IMR-90 (cell line): ENCODE measurements around the gene KLRB1. TPM values are rescaled to one million over a fixed set of nuclear protein-coding genes. Genes with fewer than 3 reads are reported as not detected.

ENCODE experiments used
- ATAC-seq: fragments of 200-7000 bp; cut with Tn5 transposase; 2 replicates; pipeline ENCODE4 v1.9.1; 2020; ENCODE audit warnings: low read depth, mild to moderate bottlenecking, moderate library complexity
- BruUV-seq: library from RNA; stranded (reverse); fragments of 400-500 nt; replicated peaks from 2 replicates; lab custom pipeline; 2021; lab: Mats Ljungman, UMichigan
- CTCF ChIA-PET: fragments of 300-600 bp; formaldehyde crosslinking; extraction: SDS; loops from one replicate; lab custom pipeline; 2021; ENCODE audit warnings: antibody characterized with exemption; lab: Yijun Ruan, JAX
- POLR2A ChIA-PET: fragments of 300-600 bp; sonication (Branson Sonifier 250); formaldehyde crosslinking; loops from one replicate; lab custom pipeline; 2022; ENCODE audit warnings: antibody characterized with exemption; ENCODE audit not compliant: unreplicated experiment; lab: Charles Lee
- DNase-seq: peaks from one replicate; pipeline ENCODE4 v3.0.0; 2013
- H2AFZ ChIP-seq: replicated peaks from 2 replicates; pipeline ENCODE3; 2013; ENCODE audit warnings: low read length, mild to moderate bottlenecking; ENCODE audit not compliant: poor library complexity
- H2AK5ac ChIP-seq: 2 replicates; pipeline ENCODE4 v1.6.1; 2013; ENCODE audit warnings: low read depth, low read length, inconsistent platforms
- H2AK9ac ChIP-seq: replicated peaks from 2 replicates; pipeline ENCODE3; 2013; ENCODE audit warnings: mild to moderate bottlenecking, low read depth, low read length, moderate library complexity; ENCODE audit not compliant: poor library complexity
- H2BK120ac ChIP-seq: 2 replicates; pipeline ENCODE4 v1.6.1; 2013; ENCODE audit warnings: low read depth, low read length, inconsistent platforms
- H2BK15ac ChIP-seq: 3 replicates; pipeline ENCODE4 v1.6.1; 2013; ENCODE audit warnings: low read depth, low read length, inconsistent platforms
- H2BK20ac ChIP-seq: 2 replicates; pipeline ENCODE4 v1.6.1; 2013; ENCODE audit warnings: low read depth, mild to moderate bottlenecking, inconsistent platforms, low read length, moderate library complexity
- H2BK5ac ChIP-seq: 2 replicates; pipeline ENCODE4 v1.6.1; 2013; ENCODE audit warnings: mild to moderate bottlenecking, low read depth, low read length, inconsistent platforms; ENCODE audit not compliant: poor library complexity, severe bottlenecking
- H3K14ac ChIP-seq: replicated peaks from 2 replicates; pipeline ENCODE4 v1.6.1; 2013; ENCODE audit warnings: low read depth, low read length, inconsistent platforms
- H3K18ac ChIP-seq: 2 replicates; pipeline ENCODE4 v1.6.1; 2013; ENCODE audit warnings: low read depth, low read length, control low read depth
- H3K23ac ChIP-seq: 2 replicates; pipeline ENCODE4 v1.6.1; 2013; ENCODE audit warnings: low read depth, low read length, inconsistent platforms
- H3K27ac ChIP-seq: 2 replicates; pipeline ENCODE4 v1.5.1; 2013; ENCODE audit warnings: mild to moderate bottlenecking, control low read depth, low read length; ENCODE audit not compliant: insufficient read depth
- H3K27me3 ChIP-seq: 2 replicates; pipeline ENCODE4 v1.6.1; 2013; ENCODE audit warnings: low read length; ENCODE audit not compliant: control insufficient read depth, insufficient read depth
- H3K36me3 ChIP-seq: 2 replicates; pipeline ENCODE4 v1.6.1; 2013; ENCODE audit warnings: low read length, mixed read lengths; ENCODE audit not compliant: control insufficient read depth, insufficient read depth
- H3K4ac ChIP-seq: 2 replicates; pipeline ENCODE4 v1.6.1; 2013; ENCODE audit warnings: low read depth, low read length, inconsistent platforms
- H3K4me1 ChIP-seq: 2 replicates; pipeline ENCODE4 v1.6.1; 2013; ENCODE audit warnings: low read length, mixed read lengths; ENCODE audit not compliant: control insufficient read depth, insufficient read depth
- H3K4me2 ChIP-seq: 2 replicates; pipeline ENCODE4 v1.6.1; 2013; ENCODE audit warnings: low read depth, mild to moderate bottlenecking, control low read depth, low read length, moderate library complexity
- H3K4me3 ChIP-seq: 2 replicates; pipeline ENCODE4 v1.5.1; 2013; ENCODE audit warnings: low read depth, mild to moderate bottlenecking, control low read depth, low read length, moderate library complexity; ENCODE audit not compliant: insufficient read depth
- H3K56ac ChIP-seq: 2 replicates; pipeline ENCODE4 v1.6.1; 2013; ENCODE audit warnings: low read length, inconsistent platforms; ENCODE audit not compliant: insufficient read depth; ENCODE audit errors: extremely low read depth
- H3K79me1 ChIP-seq, 2 experiments: 2 replicates each; pipeline ENCODE4 v1.6.1; 2013; ENCODE audit warnings: low read length in 2 of 2, inconsistent platforms in 1 of 2, low read depth in 1 of 2
- H3K9ac ChIP-seq: 2 replicates; pipeline ENCODE4 v1.6.1; 2013; ENCODE audit warnings: low read depth, low read length, control low read depth
- H3K9me1 ChIP-seq: 2 replicates; pipeline ENCODE4 v1.6.1; 2013; ENCODE audit warnings: low read length, inconsistent platforms; ENCODE audit not compliant: insufficient read depth
- H3K9me3 ChIP-seq: 2 replicates; pipeline ENCODE4 v1.6.1; 2013; ENCODE audit warnings: low read length; ENCODE audit not compliant: control insufficient read depth, insufficient read depth
- H4K20me1 ChIP-seq: 2 replicates; pipeline ENCODE4 v1.6.1; 2013; ENCODE audit warnings: low read length, inconsistent platforms; ENCODE audit not compliant: insufficient read depth
- H4K5ac ChIP-seq: 2 replicates; pipeline ENCODE4 v1.6.1; 2013; ENCODE audit warnings: mild to moderate bottlenecking, low read depth, low read length, control low read depth
- H4K8ac ChIP-seq, 2 experiments: 2 replicates each; pipeline ENCODE4 v1.6.1; 2013; ENCODE audit warnings: low read depth in 2 of 2, low read length in 2 of 2, control low read depth in 1 of 2, inconsistent platforms in 1 of 2
- H4K91ac ChIP-seq: 2 replicates; pipeline ENCODE4 v1.6.1; 2013; ENCODE audit warnings: low read depth, low read length, inconsistent platforms; ENCODE audit not compliant: insufficient read depth
- BHLHE40 ChIP-seq: fragments of 150-350 bp; IDR thresholded peaks from 2 replicates; pipeline ENCODE4 v1.6.1; 2016; ENCODE audit warnings: mild to moderate bottlenecking, low read depth, low read length
- CEBPB ChIP-seq: IDR thresholded peaks from 2 replicates; pipeline ENCODE4 v1.6.1; 2012; ENCODE audit warnings: low read depth, low read length, improper control_type of control experiment
- CHD1 ChIP-seq: IDR thresholded peaks from 2 replicates; pipeline ENCODE4 v1.6.1; 2012; ENCODE audit warnings: low read depth, low read length, improper control_type of control experiment
- CTCF ChIP-seq: conservative IDR thresholded peaks from 2 replicates; pipeline ENCODE4 v1.5.1; 2012; ENCODE audit warnings: mild to moderate bottlenecking, low read depth, low read length, improper control_type of control experiment
- ELK1 ChIP-seq: fragments of 150-350 bp; IDR thresholded peaks from 2 replicates; pipeline ENCODE4 v1.6.1; 2016; ENCODE audit warnings: low read depth, mild to moderate bottlenecking, low read length, moderate library complexity, borderline replicate concordance
- FOS ChIP-seq: fragments of 150-350 bp; IDR thresholded peaks from 2 replicates; pipeline ENCODE4 v1.6.1; 2016; ENCODE audit warnings: low read depth, low read length
- MAFK ChIP-seq: IDR thresholded peaks from 2 replicates; pipeline ENCODE4 v1.6.1; 2012; ENCODE audit warnings: low read depth, low read length, improper control_type of control experiment
- MAZ ChIP-seq: IDR thresholded peaks from 2 replicates; pipeline ENCODE4 v1.6.1; 2012; ENCODE audit warnings: low read depth, mild to moderate bottlenecking, low read length, improper control_type of control experiment, moderate library complexity, borderline replicate concordance
- MXI1 ChIP-seq: IDR thresholded peaks from 2 replicates; pipeline ENCODE4 v1.6.1; 2012; ENCODE audit warnings: low read depth, mild to moderate bottlenecking, low read length, moderate library complexity, borderline replicate concordance
- NFE2L2 ChIP-seq: fragments of 150-350 bp; IDR thresholded peaks from 2 replicates; pipeline ENCODE4 v1.6.1; 2016; ENCODE audit warnings: low read depth, mild to moderate bottlenecking, low read length
- POLR2A ChIP-seq: IDR thresholded peaks from 2 replicates; pipeline ENCODE4 v1.6.1; 2012; ENCODE audit warnings: mild to moderate bottlenecking, low read depth, low read length
- RAD21 ChIP-seq: IDR thresholded peaks from 2 replicates; pipeline ENCODE4 v1.6.1; 2012; ENCODE audit warnings: low read length, improper control_type of control experiment
- RCOR1 ChIP-seq: IDR thresholded peaks from 2 replicates; pipeline ENCODE4 v1.6.1; 2012; ENCODE audit warnings: mild to moderate bottlenecking, low read length, improper control_type of control experiment; ENCODE audit not compliant: insufficient replicate concordance
- RFX5 ChIP-seq: IDR thresholded peaks from 2 replicates; pipeline ENCODE4 v1.8.0; 2012; ENCODE audit warnings: low read depth, mild to moderate bottlenecking, low read length, moderate library complexity
- SMC3 ChIP-seq: fragments of 150-350 bp; IDR thresholded peaks from 2 replicates; pipeline ENCODE4 v1.6.1; 2016; ENCODE audit warnings: low read depth, mild to moderate bottlenecking, antibody characterized with exemption, low read length, moderate library complexity
- USF2 ChIP-seq: fragments of 150-350 bp; IDR thresholded peaks from 2 replicates; pipeline ENCODE4 v1.6.1; 2017; ENCODE audit warnings: mild to moderate bottlenecking, antibody characterized with exemption, low read length, low read depth
- WGBS, 2 experiments: methylation state at CpG; one replicate each; pipeline versions ENCODE4 v1.1.5 to v1.1.7; 2013; ENCODE audit warnings: missing lambda C conversion rate in 2 of 2; ENCODE audit not compliant: insufficient read length in 1 of 2; ENCODE audit errors: extremely low coverage in 2 of 2; 5-methylcytosine and 5-hydroxymethylcytosine counted together
- dilution Hi-C: fragments of 300-500 bp; cut with HindIII; formaldehyde crosslinking; loops from one replicate; pipeline ENCODE4 v1.14.3; 2018; ENCODE audit warnings: low sequenced_read_pairs; ENCODE audit not compliant: unreplicated experiment
- in situ Hi-C: fragments of 300-500 bp; cut with MboI; formaldehyde crosslinking; loops from 3 replicates; pipeline ENCODE4 v1.14.3; 2019; ENCODE audit warnings: low sequenced_read_pairs, inconsistent platforms, mixed read lengths
- intact Hi-C: fragments of 100-400 bp; cut with micrococcal nuclease; formaldehyde crosslinking; loops from 2 replicates; pipeline ENCODE4 v1.10.0; 2022
- polyA plus RNA-seq, 3 experiments: library from polyadenylated mRNA; depleted of rRNA; stranded (reverse); fragments of >200 nt; gene quantifications; 2 replicates each; pipeline ENCODE4 v1.2.3, GENCODE V29; 2012; ENCODE audit warnings: low replicate concordance in 1 of 3
- total RNA-seq: library from RNA; depleted of rRNA; stranded (reverse); fragments of >200 nt; gene quantifications from 2 replicates; pipeline ENCODE4 v1.2.3, GENCODE V29; 2012

Gene KLRB1
- total and polyA plus RNA-seq, 2 of the 4 experiments (the other 2 are of a cell fraction): not detected

GRCh38 chr12:9617124-9617523 is 9.4 kb upstream of the KLRB1 start:
- Histone ChIP-seq H3K27me3 (no peaks in the 10 kb centered on the region), H3K4me3 (no peak overlapping the region), H3K9ac (no peak overlapping the region), H2AK9ac (no peak overlapping the region), H3K9me3 (no peaks in the 10 kb centered on the region), H2BK120ac (no peak overlapping the region), H3K4ac (no peak overlapping the region), H2BK20ac (no peak overlapping the region), H3K36me3 (no peaks in the 10 kb centered on the region), H3K9me1 (no peaks in the 10 kb centered on the region), H3K14ac (no peak overlapping the region), H2AK5ac (no peak overlapping the region), H2BK5ac (no peak overlapping the region), H3K27ac (no peak overlapping the region), H3K79me1 (no peaks in the 10 kb centered on the region), H2AFZ (no peak overlapping the region), H2BK15ac (no peak overlapping the region), H3K4me1 (no peaks in the 10 kb centered on the region), H4K91ac (no peak overlapping the region), H4K8ac (no peak overlapping the region), H3K23ac (no peak overlapping the region), H3K4me2 (no peak overlapping the region), H3K18ac (no peak overlapping the region), H4K20me1 (no peaks in the 10 kb centered on the region), H4K5ac (no peak overlapping the region), H3K56ac (no peak overlapping the region)
- BruUV-seq: no TSS peak
- WGBS, 2 experiments: no CpG with 5 or more reads among the region's 6 CpGs
- POLR2A ChIA-PET: no interaction called here
- no peak for ATAC-seq
- intact Hi-C loops: no loop called here
- no peak for DNase-seq
- dilution Hi-C loops: no loop called here
- no peak for TF ChIP-seq SMC3
- TF ChIP-seq POLR2A: no peak
- TF ChIP-seq CHD1: no peak
- TF ChIP-seq MAZ: no peak
- TF ChIP-seq RCOR1: no peak
- no peak for TF ChIP-seq ELK1
- TF ChIP-seq USF2: no peak
- TF ChIP-seq MAFK: no peak
- TF ChIP-seq CEBPB: no peak
- TF ChIP-seq RFX5: no peak
- TF ChIP-seq CTCF: no peak
- no peak for TF ChIP-seq BHLHE40
- no peak for TF ChIP-seq RAD21
- no peak for TF ChIP-seq NFE2L2
- no peak for TF ChIP-seq FOS
- no peak for TF ChIP-seq MXI1
- CTCF ChIA-PET: no interaction called here
- in situ Hi-C loops: no loop called here
